HepG2 (cell line): Measurements from ENCODE around the gene NEK9. TPM values are rescaled to one million over a fixed set of nuclear protein-coding genes. Genes with fewer than 3 reads are reported as not detected.
A peak's percentile ranks its signal among the peaks of the same experiment; 100 is the strongest.

ENCODE experiments used
- ATAD3A ChIP-seq: sonication (generic); formaldehyde crosslinking; IDR thresholded peaks from 2 replicates; pipeline ENCODE4 v1.4.0; 2020; ENCODE audit warnings: missing genetic modification reagents
- BCL6 ChIP-seq: IDR thresholded peaks from 2 replicates; pipeline ENCODE4 v1.6.1; 2016; ENCODE audit warnings: missing genetic modification reagents, missing compliant biosample characterization
- DNMT3B ChIP-seq: conservative IDR thresholded peaks from 2 replicates; pipeline ENCODE4 v1.6.1; 2016; ENCODE audit warnings: missing biosample characterization, control low read depth
- KLF6 ChIP-seq: IDR thresholded peaks from 2 replicates; pipeline ENCODE4 v1.8.0; 2016; ENCODE audit warnings: missing biosample characterization, missing genetic modification reagents
- MAFK ChIP-seq, 2 experiments: IDR thresholded peaks in 1 of 2; conservative IDR thresholded peaks in 1 of 2; 2 replicates each; pipeline ENCODE4 v1.6.1; 2011; ENCODE audit warnings: improper control_type of control experiment in 2 of 2, low read length in 2 of 2
- NFKB2 ChIP-seq: sonication (generic); formaldehyde crosslinking; IDR thresholded peaks from 2 replicates; pipeline ENCODE4 v1.4.0; 2020; ENCODE audit warnings: missing genetic modification reagents, borderline replicate concordance
- PCBP2 ChIP-seq: fragments of 200-400 bp; formaldehyde crosslinking; optimal IDR thresholded peaks from 2 replicates; pipeline ENCODE3; 2018; ENCODE audit warnings: low read length, low read depth; ENCODE audit not compliant: poor library complexity, severe bottlenecking
- PHF8 ChIP-seq: sonication (generic); formaldehyde crosslinking; IDR thresholded peaks from 2 replicates; pipeline ENCODE4 v1.5.0; 2020; ENCODE audit warnings: missing genetic modification reagents
- PITX1 ChIP-seq: sonication (generic); formaldehyde crosslinking; IDR thresholded peaks from 2 replicates; pipeline ENCODE4 v1.5.1; 2020; ENCODE audit warnings: mild to moderate bottlenecking, missing genetic modification reagents
- TBL1XR1 ChIP-seq: fragments of 150-350 bp; IDR thresholded peaks from 2 replicates; pipeline ENCODE4 v1.6.1; 2014; ENCODE audit warnings: borderline replicate concordance, low read length; ENCODE audit not compliant: partially characterized antibody
- ZNF17 ChIP-seq: sonication (generic); formaldehyde crosslinking; IDR thresholded peaks from 2 replicates; pipeline ENCODE4 v1.5.0; 2020; ENCODE audit warnings: mild to moderate bottlenecking, missing genetic modification reagents
- ZNF205 ChIP-seq: IDR thresholded peaks from 2 replicates; pipeline ENCODE4 v1.6.1; 2018; ENCODE audit warnings: missing biosample characterization, missing genetic modification reagents
- ZNF367 ChIP-seq: sonication (generic); formaldehyde crosslinking; IDR thresholded peaks from 2 replicates; pipeline ENCODE4 v1.4.0; 2020; ENCODE audit warnings: missing genetic modification reagents, borderline replicate concordance
- ZNF446 ChIP-seq: sonication (generic); formaldehyde crosslinking; IDR thresholded peaks from 2 replicates; pipeline ENCODE4 v1.5.0; 2020; ENCODE audit warnings: mild to moderate bottlenecking, missing genetic modification reagents
- ZNF569 ChIP-seq: sonication (generic); formaldehyde crosslinking; IDR thresholded peaks from 2 replicates; pipeline ENCODE4 v1.5.0; 2020; ENCODE audit warnings: mild to moderate bottlenecking, missing genetic modification reagents, moderate library complexity, borderline replicate concordance
- ZNF746 ChIP-seq: sonication (generic); formaldehyde crosslinking; IDR thresholded peaks from 2 replicates; pipeline ENCODE4 v1.8.0; 2022; ENCODE audit warnings: mild to moderate bottlenecking, missing genetic modification reagents
- ZNF761 ChIP-seq: sonication (generic); formaldehyde crosslinking; conservative IDR thresholded peaks from 2 replicates; pipeline ENCODE4 v1.4.0; 2020; ENCODE audit warnings: mild to moderate bottlenecking, missing genetic modification reagents
- ZNF816 ChIP-seq: sonication (generic); formaldehyde crosslinking; IDR thresholded peaks from 2 replicates; pipeline ENCODE4 v1.8.0; 2022; ENCODE audit warnings: missing genetic modification reagents, mild to moderate bottlenecking, borderline replicate concordance
- polyA plus RNA-seq, 8 experiments: library from polyadenylated mRNA; depleted of rRNA in 3 of 8; stranded (reverse) in 7 of 8; unstranded in 1 of 8; fragments of >200 nt; fragmentation: Illumina TruSeq in 4 of 8; extraction: Trizol in 4 of 8; gene quantifications; 2 replicates each; pipeline versions ENCODE4 v1.2.1 to v1.2.3, GENCODE V29; 2011 to 2016; ENCODE audit warnings: low read depth in 4 of 8, missing spikeins in 1 of 8, mixed read lengths in 1 of 8; ENCODE audit not compliant: insufficient read depth in 1 of 8
- total RNA-seq, 5 experiments: library from RNA; depleted of rRNA; stranded (reverse); fragments of >200 nt; fragmentation: Illumina TruSeq; extraction: Trizol; gene quantifications; 2 replicates each; pipeline ENCODE4 v1.2.3, GENCODE V29; 2016; ENCODE audit warnings: low read depth in 1 of 5
- TF ChIP-seq, protein P1 (sequence below): sonication (generic); formaldehyde crosslinking; IDR thresholded peaks from 2 replicates; pipeline ENCODE4 v1.4.0; 2020; ENCODE audit warnings: missing genetic modification reagents, mild to moderate bottlenecking, borderline replicate concordance
- TF ChIP-seq, protein P2 (sequence below): sonication (generic); formaldehyde crosslinking; IDR thresholded peaks from 2 replicates; pipeline ENCODE4 v1.4.0; 2020; ENCODE audit warnings: missing genetic modification reagents, borderline replicate concordance
- TF ChIP-seq, protein P3 (sequence below): sonication (generic); formaldehyde crosslinking; IDR thresholded peaks from 2 replicates; pipeline ENCODE4 v1.4.0; 2020; ENCODE audit warnings: missing genetic modification reagents

NEK9 gene
- total and polyA plus RNA-seq, 2 of the 13 experiments (the other 11 are each of a cell fraction or from before 2014, with no cell fraction given), result 16.5 to 27.3 TPM

DNA sequence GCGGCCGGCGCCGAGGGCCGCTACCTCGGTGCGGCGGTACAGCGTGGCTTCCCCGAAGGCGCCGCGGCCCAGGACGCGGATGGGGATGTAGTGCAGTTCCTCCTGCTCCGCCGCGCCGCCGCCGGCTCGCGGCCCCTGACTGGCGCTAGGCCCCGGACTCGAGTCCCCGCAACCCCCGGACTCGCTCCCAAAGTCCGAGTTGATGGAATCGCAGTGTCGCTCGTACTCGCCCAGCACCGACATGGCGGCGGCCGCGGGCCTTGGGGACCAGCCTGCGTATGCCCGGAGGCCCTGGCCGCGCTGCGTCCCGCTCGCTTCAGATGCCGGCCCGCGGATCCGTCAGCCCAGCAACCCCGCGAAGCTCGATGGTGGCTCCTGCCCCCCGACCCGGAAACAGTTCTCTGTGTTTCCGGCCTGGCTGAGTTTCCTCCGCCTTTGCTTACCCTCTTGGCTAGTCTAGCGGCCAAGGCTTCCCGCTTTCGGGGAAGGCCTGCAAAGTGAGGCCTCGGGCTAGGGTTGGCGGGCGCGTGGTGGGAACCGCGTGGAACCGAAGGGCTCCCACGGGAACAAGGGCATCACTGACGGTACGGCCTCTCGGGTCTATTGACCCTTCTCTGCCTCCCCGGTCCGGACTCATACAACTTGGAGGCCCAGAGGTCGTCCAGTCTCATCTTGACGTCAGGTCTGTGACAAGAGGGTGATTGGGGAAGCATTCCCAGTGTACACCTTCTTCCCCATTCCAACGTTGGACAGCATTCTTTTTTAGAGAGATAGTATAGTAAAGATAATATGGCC is at the start of gene NEK9 (continued):
- TF ChIP-seq, protein P1, sequence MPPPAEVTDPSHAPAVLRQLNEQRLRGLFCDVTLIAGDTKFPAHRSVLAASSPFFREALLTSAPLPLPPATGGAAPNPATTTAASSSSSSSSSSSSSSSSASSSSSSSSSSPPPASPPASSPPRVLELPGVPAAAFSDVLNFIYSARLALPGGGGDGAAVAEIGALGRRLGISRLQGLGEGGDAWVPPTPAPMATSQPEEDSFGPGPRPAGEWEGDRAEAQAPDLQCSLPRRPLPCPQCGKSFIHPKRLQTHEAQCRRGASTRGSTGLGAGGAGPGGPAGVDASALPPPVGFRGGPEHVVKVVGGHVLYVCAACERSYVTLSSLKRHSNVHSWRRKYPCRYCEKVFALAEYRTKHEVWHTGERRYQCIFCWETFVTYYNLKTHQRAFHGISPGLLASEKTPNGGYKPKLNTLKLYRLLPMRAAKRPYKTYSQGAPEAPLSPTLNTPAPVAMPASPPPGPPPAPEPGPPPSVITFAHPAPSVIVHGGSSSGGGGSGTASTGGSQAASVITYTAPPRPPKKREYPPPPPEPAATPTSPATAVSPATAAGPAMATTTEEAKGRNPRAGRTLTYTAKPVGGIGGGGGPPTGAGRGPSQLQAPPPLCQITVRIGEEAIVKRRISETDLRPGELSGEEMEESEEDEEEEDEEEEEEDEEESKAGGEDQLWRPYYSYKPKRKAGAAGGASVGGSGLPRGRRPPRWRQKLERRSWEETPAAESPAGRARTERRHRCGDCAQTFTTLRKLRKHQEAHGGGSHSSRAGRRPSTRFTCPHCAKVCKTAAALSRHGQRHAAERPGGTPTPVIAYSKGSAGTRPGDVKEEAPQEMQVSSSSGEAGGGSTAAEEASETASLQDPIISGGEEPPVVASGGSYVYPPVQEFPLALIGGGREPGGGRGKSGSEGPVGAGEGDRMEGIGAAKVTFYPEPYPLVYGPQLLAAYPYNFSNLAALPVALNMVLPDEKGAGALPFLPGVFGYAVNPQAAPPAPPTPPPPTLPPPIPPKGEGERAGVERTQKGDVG (CRISPR knock-in tag), result 0 out of 2 replicates have a peak, but pooled peaks have one; percentile 70
- no peak for TF ChIP-seq TBL1XR1
- TF ChIP-seq NFKB2 (CRISPR knock-in tag), result peak; percentile 94; the same call in 1 of the 2 replicates
- TF ChIP-seq, protein P2, sequence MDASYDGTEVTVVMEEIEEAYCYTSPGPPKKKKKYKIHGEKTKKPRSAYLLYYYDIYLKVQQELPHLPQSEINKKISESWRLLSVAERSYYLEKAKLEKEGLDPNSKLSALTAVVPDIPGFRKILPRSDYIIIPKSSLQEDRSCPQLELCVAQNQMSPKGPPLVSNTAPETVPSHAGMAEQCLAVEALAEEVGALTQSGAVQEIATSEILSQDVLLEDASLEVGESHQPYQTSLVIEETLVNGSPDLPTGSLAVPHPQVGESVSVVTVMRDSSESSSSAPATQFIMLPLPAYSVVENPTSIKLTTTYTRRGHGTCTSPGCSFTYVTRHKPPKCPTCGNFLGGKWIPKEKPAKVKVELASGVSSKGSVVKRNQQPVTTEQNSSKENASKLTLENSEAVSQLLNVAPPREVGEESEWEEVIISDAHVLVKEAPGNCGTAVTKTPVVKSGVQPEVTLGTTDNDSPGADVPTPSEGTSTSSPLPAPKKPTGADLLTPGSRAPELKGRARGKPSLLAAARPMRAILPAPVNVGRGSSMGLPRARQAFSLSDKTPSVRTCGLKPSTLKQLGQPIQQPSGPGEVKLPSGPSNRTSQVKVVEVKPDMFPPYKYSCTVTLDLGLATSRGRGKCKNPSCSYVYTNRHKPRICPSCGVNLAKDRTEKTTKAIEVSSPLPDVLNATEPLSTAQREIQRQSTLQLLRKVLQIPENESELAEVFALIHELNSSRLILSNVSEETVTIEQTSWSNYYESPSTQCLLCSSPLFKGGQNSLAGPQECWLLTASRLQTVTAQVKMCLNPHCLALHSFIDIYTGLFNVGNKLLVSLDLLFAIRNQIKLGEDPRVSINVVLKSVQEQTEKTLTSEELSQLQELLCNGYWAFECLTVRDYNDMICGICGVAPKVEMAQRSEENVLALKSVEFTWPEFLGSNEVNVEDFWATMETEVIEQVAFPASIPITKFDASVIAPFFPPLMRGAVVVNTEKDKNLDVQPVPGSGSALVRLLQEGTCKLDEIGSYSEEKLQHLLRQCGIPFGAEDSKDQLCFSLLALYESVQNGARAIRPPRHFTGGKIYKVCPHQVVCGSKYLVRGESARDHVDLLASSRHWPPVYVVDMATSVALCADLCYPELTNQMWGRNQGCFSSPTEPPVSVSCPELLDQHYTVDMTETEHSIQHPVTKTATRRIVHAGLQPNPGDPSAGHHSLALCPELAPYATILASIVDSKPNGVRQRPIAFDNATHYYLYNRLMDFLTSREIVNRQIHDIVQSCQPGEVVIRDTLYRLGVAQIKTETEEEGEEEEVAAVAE (CRISPR knock-in tag), result peak; percentile 84; the same call in 1 of the 2 replicates
- TF ChIP-seq ZNF17 (CRISPR knock-in tag), result no peak
- no peak for TF ChIP-seq ZNF205 (CRISPR knock-in tag)
- TF ChIP-seq ZNF761 (CRISPR knock-in tag), result 0 out of 2 replicates have a peak, but pooled peaks have one; percentile 41
- peak; percentile 40; the same call in 1 of the 2 replicates for TF ChIP-seq ZNF746 (CRISPR knock-in tag)
- TF ChIP-seq, protein P3, sequence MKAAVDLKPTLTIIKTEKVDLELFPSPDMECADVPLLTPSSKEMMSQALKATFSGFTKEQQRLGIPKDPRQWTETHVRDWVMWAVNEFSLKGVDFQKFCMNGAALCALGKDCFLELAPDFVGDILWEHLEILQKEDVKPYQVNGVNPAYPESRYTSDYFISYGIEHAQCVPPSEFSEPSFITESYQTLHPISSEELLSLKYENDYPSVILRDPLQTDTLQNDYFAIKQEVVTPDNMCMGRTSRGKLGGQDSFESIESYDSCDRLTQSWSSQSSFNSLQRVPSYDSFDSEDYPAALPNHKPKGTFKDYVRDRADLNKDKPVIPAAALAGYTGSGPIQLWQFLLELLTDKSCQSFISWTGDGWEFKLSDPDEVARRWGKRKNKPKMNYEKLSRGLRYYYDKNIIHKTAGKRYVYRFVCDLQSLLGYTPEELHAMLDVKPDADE (CRISPR knock-in tag), result no peak
- peak; percentile 99 for TF ChIP-seq PHF8 (CRISPR knock-in tag)
- peak; percentile 94; the same call in 1 of the 2 replicates for TF ChIP-seq KLF6 (CRISPR knock-in tag)
- no peak for TF ChIP-seq ZNF446
- peak; percentile 44 for TF ChIP-seq BCL6
- TF ChIP-seq MAFK (conservative IDR thresholded peaks at IDR 0.05 in 1 of 2, IDR thresholded peaks at IDR 0.05 in 1 of 2; ENCODE audit: low read length in 2 of 2), result no peak
- TF ChIP-seq PCBP2, result no peak
- TF ChIP-seq ZNF367 (CRISPR knock-in tag), result 0 out of 2 replicates have a peak, but pooled peaks have one; percentile 80
- no peak for TF ChIP-seq DNMT3B (CRISPR knock-in tag)
- peak; percentile 66; the same call in 1 of the 2 replicates for TF ChIP-seq PITX1 (CRISPR knock-in tag)
- TF ChIP-seq ATAD3A (CRISPR knock-in tag), result no peak
- TF ChIP-seq ZNF569 (CRISPR knock-in tag), result no peak
- TF ChIP-seq ZNF816 (CRISPR knock-in tag), result peak; percentile 48; the same call in 1 of the 2 replicates
